Renal pelvis (tissue), 4 donors: ENCODE results near the gene TIE1. TPM values are rescaled to one million over a fixed set of nuclear protein-coding genes. Genes with fewer than 3 reads are reported as not detected.

ENCODE experiments used
- DNase-seq: peaks from one replicate; pipeline ENCODE4 v3.0.0-alpha.2; 2013
- polyA plus RNA-seq, 3 donors: library from polyadenylated mRNA; unstranded; fragments of 120-200 nt; gene quantifications; one replicate each; pipeline ENCODE4 v1.2.1, GENCODE V29; 2013; ENCODE audit not compliant: insufficient read length in 3 of 3

Gene TIE1
- polyA plus RNA-seq, 3 donors = 52.1 to 63.4 (median 53.6) TPM

DNA sequence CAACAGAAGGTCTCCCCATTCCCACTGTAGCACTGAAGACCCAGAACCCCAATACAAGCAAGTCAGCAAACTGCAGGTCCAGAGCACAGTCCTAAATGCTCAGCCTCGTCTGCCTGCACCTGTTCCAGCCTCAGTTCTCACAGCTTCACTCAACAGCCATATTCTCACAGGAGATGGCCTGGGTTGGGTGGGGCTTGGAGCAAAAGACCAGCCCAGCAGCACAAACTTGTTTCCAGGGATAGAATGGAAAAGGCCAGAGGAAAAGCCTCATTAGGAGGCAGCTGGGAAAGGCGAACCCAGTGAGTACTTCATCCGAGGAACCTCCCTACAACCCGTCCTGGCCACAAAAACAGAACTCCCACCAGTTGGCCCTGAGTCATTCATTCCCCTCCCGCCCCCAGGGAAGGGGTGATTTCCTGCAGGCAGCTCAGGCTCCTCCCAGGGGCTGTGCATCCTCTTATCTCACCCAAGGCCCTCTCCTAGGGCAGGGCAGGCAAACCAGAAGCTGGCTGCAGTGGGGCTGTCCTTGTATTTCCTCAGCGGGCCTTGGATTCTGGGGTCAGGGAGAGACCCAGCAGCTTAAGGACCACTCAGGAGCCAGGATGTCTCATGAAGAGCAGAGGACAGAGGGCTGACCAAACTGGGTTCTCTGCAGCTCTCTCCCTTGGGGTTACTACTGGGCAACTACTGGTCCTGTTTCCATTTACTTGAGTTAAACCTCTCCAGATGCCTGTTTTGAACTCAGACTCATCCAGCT, 29.4 kb downstream of the TIE1 start:
- no peak for DNase-seq

DNA sequence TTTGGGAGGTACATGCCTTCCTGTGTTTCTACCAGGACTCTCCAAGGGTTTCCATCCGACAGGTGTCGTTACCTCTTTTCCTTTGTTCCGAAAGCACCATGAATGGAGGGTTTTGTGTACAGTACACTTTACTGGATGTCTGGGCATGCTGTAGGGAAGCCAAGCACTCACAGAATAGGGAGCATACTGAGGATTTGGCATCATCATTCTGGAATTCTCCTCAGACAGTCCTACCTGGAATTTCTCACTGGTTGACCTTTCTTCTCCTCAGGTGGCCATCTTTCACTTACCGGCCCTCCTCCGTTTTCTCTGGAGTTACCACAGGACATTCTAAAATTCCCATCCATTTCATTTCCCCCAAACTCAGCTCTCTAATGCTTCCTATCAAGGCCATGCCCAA, 30.9 kb downstream of the TIE1 start:
- DNase-seq = no peak

DNA sequence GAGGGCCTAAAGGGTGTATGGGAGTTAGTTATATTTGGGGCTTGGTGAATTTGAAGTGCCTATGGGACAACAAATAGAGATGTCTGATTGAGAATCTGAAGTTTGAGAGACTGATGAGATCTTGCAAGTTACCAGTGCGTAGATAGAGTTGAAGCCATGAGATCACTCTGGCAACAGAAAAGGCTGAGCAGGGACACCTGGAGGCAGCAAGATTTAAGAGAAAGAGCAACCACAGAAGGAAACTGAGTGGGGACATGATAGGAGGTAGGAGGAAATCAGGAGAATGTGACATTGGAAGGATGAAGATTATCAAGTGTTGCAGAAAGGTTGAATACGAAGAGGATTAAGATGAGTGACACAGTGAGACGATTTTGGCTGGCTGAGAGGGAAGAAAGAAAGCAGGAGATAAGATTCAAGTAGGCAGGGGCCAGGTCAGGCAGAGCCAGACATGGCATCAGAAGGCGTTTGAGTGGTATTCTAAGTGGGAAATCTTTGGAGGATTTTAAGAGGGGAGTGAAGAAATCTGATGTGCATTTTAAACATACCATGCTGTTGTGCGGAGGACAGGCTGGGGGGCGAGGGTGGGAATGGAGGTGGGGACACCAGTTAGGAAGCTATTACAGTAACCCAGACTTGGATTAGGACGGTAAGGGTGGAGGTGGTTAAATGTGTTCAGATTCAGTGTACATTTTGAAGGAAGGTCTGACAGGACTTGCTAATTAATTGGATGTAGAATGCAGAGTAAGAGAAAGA, 33.8 kb downstream of the TIE1 start:
- no peak for DNase-seq

DNA sequence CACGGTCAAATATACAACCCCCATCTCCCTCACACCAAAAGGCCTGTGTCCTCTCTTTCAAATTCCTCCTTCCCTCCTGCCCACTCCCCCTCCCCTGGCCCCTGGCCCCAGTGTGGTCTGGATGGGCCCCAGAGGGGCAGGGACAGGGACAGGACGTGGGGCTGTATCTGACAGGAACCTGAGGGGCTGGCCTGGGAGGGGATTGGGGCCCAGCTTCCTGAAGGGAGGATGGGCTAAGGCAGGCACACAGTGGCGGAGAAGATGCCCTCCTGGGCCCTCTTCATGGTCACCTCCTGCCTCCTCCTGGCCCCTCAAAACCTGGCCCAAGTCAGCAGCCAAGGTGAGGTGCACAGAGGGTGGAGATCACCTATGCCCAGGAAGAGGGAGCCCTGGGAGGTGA, 36.8 kb downstream of the TIE1 start, which contains the start of gene MPL:
TSS of gene MPL (plus strand) at position 231 of the 400 bp plus-strand sequence. CDS start at position 262, 31 bp downstream.
- DNase-seq = no peak

DNA sequence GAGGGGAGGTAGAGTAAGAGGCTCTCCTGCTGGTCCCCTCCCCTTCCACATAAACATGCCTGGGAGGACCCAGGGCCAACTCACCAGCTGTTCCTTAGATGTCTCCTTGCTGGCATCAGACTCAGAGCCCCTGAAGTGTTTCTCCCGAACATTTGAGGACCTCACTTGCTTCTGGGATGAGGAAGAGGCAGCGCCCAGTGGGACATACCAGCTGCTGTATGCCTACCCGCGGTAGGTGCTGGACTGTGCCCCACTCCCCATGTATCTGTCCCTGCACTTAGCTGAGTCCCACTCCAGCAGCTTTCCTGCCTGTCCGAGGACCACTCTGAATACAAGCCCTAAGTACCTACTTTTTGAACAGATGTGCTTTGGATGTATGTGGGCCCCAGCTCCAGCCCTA, 37.2 kb downstream of the TIE1 start:
- no peak for DNase-seq

DNA sequence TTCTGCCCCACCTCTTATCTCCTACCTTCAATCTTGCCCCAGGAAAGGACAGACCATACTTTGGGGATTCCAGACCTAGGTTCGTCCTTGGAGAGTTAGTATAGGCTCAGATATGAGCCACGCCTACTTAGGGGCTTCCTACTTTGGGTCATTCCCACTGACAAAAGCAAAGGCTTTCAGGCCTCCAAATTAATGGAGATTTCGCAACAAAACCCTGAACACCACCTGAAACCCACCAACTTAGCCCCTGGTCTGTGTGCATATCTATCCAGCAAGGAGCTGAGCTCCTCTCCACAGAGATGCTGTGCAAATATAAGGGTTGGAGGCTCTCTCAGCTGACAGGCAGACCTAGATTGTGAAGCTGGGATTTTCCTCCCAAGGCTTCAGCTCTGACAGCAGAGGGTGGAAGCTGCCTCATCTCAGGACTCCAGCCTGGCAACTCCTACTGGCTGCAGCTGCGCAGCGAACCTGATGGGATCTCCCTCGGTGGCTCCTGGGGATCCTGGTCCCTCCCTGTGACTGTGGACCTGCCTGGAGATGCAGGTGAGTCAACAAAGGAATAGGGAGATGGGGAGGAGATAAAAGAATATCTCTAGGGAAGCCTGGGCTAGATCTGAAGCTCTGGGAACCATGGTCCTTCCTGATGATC, 38.9 kb downstream of the TIE1 start:
- no peak for DNase-seq

DNA sequence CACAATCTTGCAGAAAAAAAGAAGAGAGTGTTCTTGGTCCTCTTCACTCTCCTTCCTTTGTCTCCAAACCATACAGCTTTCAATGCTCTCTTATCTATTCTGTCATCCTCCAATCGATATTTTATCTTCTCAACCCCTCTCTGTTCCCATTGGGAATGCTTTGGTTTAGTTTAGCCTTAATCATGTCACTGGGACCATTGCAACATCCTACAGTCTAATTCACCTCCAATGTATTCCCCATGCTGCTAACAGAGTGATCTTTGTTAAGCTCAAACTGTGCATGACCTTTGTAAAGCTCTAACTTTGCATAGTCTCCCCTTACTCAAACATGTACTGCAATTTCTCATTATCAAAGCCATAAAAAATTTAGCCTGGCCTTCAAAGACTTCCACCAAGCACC, 39.8 kb downstream of the TIE1 start:
- DNase-seq = no peak

DNA sequence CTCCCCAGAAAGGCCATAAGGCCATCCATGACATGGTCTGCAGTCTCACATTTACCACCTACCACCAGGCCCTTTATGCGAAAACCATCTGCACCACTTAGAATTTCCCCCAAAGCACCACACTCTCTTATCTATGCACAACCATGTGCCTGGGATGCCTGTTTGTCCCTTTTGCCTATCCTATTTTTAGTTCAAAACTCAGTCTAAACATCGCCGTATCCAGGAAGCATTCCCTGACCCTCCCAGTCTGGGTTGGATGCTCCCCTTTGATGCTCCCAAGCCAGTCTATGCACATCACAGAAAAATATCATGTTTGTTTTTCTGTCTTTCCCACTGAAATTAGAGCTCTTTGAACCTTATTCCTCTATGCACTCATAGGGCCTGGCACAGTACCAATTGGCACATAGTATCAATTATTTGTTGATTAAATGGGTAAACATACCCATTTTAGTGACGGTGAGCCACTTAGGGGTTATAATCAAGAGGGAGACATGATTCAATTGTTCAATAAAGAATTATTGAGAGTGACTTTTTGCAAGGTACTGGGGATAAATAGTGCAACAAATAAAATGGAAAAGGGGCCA, 43.6 kb downstream of the TIE1 start:
- DNase-seq = no peak

DNA sequence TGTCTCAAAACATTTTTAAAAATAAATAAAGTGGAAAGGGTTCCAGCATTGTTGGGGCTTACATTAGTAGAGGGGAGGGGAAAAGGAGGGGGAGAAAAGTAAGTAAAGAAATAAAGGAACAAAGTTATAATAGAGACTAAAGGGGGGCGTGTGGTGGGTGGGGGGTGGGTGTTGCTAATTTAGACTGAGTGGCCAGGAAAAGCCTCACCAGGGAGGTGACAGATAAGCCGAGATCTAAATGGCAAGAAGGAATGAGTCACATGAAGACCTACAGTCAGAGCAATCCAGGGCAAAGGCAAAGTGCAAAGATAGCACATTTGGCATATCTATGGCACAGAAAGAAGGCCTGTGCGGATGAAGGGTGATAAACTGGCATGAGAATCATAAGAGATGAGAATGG, 44.3 kb downstream of the TIE1 start:
- no peak for DNase-seq

DNA sequence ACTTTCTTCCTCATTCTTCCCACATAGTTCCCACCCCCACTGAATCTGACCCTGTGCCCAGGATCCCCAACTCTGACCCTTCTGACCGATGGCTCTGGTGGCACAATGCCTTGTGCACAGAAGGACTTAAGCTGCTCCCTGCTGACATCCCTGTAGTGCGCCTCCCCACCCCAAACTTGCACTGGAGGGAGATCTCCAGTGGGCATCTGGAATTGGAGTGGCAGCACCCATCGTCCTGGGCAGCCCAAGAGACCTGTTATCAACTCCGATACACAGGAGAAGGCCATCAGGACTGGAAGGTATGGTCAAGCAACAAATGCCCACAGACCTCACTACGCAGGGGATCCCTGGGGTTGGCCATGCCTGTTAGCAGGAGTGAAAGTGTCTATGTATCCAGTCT, 45.9 kb downstream of the TIE1 start:
- no peak for DNase-seq

DNA sequence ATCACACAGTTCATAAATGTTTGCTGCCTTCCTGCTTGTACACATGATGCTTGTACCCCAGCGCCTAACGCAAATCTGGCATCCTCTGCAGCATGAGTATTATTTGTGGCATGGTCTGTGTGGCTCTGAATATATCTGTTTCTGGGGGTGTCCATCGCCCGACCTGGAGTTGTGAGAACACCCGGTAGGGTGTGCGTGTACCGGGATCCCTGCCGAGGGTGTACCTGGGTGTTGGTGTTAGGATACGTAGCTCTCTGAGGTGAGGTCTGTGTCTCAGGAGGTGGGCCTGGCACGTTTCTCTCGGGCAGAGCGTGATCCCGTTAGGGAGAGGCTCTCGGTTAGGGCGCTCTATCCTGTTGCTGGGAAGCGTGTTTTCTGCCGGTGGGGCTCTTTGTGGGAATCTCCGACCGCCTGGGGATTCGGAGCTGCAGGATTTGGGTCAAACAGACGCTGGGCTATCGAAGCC, 47.6 kb downstream of the TIE1 start:
- DNase-seq = no peak

DNA sequence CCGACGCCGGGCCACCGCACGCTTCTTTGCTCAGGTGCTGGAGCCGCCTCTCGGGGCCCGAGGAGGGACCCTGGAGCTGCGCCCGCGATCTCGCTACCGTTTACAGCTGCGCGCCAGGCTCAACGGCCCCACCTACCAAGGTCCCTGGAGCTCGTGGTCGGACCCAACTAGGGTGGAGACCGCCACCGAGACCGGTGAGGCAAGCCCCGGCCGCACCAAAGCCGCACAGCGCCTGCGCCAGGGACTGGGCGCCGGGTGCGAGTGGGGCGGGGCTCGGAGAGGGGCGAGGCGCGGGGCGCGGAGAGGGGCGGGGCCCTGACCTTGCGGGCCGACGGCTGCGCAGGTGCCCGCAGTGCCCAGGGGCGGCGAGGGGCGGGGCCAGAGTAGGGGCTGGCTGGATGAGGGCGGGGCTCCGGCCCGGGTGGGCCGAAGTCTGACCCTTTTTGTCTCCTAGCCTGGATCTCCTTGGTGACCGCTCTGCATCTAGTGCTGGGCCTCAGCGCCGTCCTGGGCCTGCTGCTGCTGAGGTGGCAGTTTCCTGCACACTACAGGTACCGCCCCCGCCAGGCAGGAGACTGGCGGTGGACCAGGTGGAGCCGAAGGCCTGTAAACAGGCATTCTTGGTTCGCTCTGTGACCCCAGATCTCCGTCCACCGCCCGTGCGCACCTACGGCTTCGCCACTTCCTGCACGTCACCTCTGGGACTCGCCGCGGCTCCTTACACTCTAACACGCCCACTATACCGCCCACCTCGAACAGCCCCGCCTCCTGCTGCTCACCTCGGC, 48.2 kb downstream of the TIE1 start:
- DNase-seq = peak; percentile 86

DNA sequence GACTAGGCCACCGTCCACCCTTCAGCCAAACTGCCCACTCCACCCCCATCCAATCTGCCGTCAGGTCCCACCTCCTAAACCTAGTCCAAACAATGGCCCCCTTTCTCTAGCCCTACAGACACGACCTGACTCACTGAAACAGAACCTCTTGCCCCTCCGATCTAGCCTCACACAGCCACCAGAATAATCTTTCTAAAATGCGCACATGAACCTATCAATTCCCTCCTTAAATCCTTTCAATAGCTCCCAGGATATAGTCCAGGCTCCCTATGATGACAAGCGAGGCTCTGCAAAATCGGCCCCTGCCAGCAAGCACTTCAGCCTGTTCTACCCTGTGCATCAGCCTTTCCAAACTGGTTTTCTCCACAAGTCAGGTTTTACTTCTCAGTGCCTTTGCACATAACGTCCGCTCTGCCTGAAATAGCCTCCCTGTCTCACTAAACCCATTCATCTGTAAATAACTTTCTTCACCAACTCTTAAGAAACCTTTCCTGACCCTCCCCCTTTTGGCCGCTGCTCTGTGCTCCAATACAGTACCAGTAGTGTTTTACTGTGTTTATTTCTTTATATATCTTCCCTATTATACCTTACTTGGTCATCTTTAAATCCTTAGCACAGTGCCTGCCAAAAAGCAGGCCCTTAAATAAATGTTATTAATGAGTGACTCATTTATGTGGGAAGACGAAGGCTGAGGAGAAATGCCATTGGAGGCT, 49.0 kb downstream of the TIE1 start:
- no peak for DNase-seq

DNA sequence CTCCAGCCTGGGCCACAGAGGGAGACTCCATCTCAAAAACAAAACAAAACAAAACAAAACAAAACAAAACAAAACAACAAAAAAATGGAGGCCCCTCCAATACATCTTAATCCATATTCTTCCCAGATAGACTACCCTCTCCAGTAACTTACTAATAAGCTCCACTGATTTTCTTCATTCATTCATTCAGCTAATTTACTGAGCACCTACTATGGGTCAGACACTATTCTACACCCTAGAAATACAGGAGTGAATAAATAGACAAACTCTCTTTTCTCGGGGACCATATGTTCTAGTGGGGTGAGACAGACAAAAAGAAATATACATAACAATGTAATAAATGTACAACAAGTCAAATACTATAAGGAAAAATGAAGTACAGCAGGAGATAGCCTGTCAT, 50.2 kb downstream of the TIE1 start:
- no peak for DNase-seq

DNA sequence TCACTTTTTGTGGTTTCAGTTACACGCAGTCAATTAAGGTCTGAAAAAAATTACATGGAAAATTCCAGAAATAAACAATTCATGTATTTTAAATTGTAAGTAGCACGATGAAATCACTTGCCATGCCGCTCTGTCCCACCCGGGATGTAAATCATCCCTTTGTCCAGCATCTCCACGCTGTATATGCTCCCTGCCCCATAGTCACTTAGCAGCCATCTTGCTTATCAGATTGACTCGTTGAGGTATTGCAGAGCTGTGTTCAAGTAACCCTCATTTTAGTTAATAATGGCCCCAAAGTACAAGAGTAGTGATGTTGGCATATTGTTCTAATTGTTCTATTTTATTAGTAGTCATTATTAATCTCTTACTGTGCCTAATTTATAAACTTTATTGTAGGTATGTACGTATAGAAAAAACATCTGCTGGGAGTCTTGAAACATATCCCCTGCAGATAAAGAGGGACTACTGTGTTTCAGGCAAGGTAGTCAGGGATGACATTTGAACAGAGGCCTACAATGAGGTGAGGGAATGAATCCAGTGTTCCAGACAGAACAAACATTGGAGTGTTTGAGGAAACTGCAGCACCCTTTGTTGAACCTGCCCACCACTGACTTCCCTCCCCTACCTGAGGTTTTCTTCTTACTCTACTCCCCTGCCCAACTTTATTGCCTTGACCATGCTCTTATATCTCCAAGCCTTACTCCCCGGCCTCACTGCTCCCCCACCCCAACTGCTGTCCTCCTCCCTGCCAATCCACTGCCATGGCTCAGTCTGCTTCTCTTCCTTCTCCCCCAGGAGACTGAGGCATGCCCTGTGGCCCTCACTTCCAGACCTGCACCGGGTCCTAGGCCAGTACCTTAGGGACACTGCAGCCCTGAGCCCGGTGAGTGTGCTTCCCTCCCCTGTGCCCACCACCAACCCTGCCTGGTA, 50.9 kb downstream of the TIE1 start:
- DNase-seq = no peak

DNA sequence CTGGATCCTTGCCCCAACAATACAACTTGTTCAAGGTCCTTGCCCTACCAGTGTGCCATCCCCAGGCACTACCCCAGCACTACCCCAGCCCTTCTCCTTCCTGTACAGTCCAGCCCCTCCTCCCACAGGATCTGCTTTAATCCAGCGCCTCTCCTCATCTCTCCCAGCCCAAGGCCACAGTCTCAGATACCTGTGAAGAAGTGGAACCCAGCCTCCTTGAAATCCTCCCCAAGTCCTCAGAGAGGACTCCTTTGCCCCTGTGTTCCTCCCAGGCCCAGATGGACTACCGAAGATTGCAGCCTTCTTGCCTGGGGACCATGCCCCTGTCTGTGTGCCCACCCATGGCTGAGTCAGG, 51.5 kb downstream of the TIE1 start:
- DNase-seq = no peak

DNA sequence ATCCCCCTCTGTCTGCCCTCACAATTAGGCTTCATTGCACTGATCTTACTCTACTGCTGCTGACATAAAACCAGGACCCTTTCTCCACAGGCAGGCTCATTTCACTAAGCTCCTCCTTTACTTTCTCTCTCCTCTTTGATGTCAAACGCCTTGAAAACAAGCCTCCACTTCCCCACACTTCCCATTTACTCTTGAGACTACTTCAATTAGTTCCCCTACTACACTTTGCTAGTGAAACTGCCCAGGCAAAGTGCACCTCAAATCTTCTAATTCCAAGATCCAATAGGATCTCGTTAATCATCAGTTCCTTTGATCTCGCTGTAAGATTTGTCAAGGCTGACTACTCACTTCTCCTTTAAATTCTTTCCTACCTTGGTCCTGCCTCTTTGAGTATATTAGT, 52.1 kb downstream of the TIE1 start:
- DNase-seq = no peak

DNA sequence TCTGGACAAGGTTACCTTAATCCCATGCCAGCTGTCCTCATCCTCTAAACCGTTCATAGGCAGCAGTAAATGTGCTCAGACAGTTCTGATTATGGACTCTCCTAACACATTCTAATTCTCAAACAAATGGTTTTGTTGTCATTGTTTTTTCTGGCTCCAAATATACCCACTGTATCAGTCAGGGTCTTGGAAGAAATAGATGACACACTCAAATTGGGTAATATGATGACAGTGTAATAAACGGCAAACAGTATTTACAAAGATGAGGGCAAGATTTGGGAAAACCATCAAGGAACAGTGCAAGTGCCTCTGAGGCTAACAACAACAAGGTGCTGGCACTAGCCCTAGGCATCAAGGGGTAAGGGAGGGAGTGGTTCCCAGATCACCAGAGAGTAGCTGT, 53.7 kb downstream of the TIE1 start:
- DNase-seq = no peak

DNA sequence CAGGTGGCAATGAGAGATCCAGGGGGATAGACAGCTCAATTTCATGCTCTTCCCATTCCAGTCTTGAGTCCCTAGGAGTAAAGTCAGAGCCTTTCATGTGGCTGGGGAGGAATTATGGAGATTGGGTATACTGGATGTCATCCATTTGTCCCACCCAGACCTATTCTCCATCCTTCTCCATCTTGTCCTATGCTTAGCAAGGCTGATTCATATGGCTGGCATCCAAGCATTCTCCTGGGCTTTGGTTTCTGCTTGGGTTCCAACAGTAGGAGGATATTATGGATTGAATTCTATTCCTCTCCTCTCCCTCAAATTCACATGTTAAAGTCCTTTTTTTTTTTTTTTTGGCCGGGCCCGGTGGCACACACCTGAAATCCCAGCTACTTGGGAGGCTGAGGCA, 54.2 kb downstream of the TIE1 start:
- no peak for DNase-seq

DNA sequence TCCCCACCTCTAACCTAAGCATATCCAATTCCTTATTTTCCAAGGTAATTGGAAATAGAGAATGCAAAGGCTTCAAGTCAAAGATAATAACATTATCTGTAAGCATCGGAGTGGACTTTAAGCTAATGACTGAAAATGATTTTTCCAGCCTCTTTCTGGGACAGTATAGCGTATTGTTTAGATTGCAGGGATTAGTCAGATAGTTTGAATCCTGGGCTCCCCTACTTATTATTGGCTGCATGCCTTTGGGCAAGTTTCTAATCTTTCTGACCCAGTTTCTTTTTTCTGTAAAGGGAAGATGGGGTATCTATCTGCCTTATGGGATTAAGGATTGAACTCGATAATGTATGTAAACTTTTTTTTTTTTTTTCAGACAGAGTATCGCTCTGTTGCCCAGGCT, 56.5 kb downstream of the TIE1 start:
- DNase-seq = no peak
